WTC11 (cell line): ENCODE results near the gene MSI2.

Source experiments
- CREB1 ChIP-seq: sonication (generic); formaldehyde crosslinking; IDR thresholded peaks from 2 replicates; pipeline ENCODE4 v1.8.0; 2023; ENCODE audit warnings: mild to moderate bottlenecking, missing genetic modification reagents
- CTCF ChIP-seq: fragments of 200-600 bp; IDR thresholded peaks from 2 replicates; pipeline ENCODE4 v1.8.0; 2022; ENCODE audit warnings: antibody characterized with exemption
- E2F4 ChIP-seq: sonication (generic); formaldehyde crosslinking; IDR thresholded peaks from 2 replicates; pipeline ENCODE4 v1.8.1; 2022; ENCODE audit warnings: low read depth, mild to moderate bottlenecking, moderate library complexity, missing genetic modification reagents, borderline replicate concordance
- MXD4 ChIP-seq: fragments of 250-450 bp; sonication (Bioruptor Pico); IDR thresholded peaks from 2 replicates; pipeline ENCODE4 v1.8.0; 2021; ENCODE audit warnings: mild to moderate bottlenecking, moderate library complexity, borderline replicate concordance
- NFATC4 ChIP-seq: fragments of 250-450 bp; sonication (Bioruptor Pico); IDR thresholded peaks from 2 replicates; pipeline ENCODE4 v1.9.0; 2021; ENCODE audit warnings: mild to moderate bottlenecking
- USF1 ChIP-seq: sonication (generic); formaldehyde crosslinking; IDR thresholded peaks from 2 replicates; pipeline ENCODE4 v1.8.0; 2022; ENCODE audit warnings: mild to moderate bottlenecking, missing genetic modification reagents
- ZNF416 ChIP-seq: fragments of 250-450 bp; sonication (Bioruptor Pico); IDR thresholded peaks from 2 replicates; pipeline ENCODE4 v1.9.0; 2021; ENCODE audit warnings: mild to moderate bottlenecking, inconsistent platforms

- TF ChIP-seq CTCF (no peak), MXD4 (CRISPR knock-in tag) (no peak), E2F4 (CRISPR knock-in tag) (no peak), NFATC4 (CRISPR knock-in tag) (no peak), CREB1 (no peak), USF1 (no peak), ZNF416 (CRISPR knock-in tag) (no peak)
Measured at GRCh38 chr17:57313097-57313835, 56.9 kb downstream of the MSI2 start.
